Measurements from ENCODE around the gene MARK3.

DNA sequence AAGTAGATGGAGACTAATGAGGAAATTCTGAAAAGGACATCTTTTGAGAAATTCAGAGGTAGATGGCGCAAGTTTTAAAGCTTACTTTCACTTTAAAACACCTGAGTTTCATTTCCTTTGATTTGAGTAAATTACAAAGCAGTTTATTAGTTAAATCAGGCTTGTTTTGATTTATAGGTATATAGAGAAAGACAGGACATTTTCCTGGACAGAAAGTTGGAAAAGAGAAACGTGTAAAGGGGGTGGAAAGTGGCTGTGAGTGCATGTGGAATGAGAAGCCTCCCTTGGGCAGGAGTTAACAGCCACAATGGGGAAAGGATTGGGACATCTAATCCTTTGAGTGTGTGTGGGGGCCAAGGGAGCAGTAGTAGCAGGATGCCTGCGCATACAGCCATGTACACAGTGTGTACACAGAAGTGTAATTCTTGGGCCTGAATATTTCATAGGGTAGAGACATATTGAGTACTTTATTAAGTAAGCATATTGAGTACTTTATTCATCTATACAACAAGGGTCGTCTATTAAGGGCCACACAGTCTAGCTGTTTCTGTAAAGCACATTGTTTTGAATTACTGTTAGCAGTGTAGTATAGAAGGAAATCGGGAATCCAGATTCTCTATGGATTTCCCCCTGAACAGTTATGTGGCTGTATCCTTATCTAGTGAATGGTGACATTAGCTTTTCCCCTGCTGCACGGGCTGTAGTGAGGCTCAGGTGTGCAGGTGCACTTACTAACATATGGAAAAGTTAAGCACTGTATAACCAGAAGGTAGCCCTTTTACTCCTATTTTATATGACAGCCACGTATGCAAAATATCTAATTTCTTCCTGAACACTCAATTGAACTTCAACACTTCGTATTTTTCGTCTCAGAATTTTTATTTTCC lies 19.1 kb downstream of the MARK3 start:
- TF ChIP-seq POLR2A (IDR thresholded peaks at IDR 0.05) (no peak), CTCF (IDR thresholded peaks at IDR 0.05) (no peak)

Measured in lower leg skin (tissue), 3 donors.